ENCODE measurements around the gene PPM1B. TPM values are rescaled to one million over a fixed set of nuclear protein-coding genes. Genes with fewer than 3 reads are reported as not detected.
"Not testable (repeated sequence)": the region's sequence is repeated elsewhere in the genome, so short reads cannot be mapped to it uniquely, and the experiment has no call there.

The PPM1B gene
- total RNA-seq, 1 experiment from 2014 or later, result 49.1 TPM

DNA sequence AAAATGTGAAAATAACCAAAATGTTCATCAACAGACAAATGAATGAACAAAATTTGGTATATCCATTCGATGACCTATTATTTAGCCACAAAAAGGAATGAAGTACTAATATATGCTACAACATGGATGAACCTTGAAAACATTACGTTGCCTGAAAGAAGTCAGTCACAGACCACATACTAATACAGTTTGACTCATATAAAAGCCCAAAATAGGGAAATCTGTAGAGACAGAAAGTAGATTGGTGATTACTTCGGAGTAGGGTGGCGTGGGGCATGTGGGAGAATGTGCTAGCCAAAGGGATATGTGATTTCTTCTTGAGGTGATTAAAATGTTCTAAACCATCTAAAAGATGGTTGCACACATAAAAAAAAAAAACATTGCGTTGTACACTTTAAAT lies 44.2 kb upstream of the PPM1B start:
- POLR2A ChIA-PET, result no interaction called here

DNA sequence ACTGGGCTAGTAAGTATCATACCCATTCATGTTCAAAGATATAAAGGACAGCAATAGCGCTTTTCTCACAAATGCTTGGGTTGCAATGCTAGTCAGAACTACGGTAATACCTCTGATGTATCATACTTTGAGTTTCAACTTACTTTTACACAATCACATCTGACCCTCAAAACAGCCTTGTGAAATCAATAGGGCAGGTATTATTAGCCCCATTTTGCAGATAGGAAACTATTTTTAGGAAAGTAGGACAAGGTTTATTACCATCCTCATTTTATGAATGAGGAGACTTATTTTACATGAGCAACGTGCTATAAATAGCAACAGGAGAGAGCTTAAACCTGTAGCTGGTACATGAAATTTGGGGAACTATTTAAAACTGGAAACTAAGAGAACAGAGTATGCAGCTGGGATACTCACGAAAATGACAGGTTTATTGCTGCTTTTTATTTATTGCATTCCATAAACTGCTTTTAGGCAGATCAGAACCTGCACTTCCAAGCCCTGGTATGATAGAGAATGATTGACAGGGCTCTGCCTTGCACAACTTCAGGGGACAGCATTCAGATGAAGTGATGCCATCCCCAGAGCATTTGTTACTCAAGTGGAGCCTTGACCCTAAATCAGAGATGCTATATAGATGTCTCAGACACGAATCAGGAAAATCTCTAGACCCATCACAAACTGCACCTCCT lies 42.4 kb upstream of the PPM1B start:
- CTCF ChIA-PET, result no interaction called here
- BruUV-seq (replicated peaks), result no TSS peak

More for the DNA sequence above, 44.2 kb upstream of the PPM1B start:
- TF ChIP-seq, protein P1, sequence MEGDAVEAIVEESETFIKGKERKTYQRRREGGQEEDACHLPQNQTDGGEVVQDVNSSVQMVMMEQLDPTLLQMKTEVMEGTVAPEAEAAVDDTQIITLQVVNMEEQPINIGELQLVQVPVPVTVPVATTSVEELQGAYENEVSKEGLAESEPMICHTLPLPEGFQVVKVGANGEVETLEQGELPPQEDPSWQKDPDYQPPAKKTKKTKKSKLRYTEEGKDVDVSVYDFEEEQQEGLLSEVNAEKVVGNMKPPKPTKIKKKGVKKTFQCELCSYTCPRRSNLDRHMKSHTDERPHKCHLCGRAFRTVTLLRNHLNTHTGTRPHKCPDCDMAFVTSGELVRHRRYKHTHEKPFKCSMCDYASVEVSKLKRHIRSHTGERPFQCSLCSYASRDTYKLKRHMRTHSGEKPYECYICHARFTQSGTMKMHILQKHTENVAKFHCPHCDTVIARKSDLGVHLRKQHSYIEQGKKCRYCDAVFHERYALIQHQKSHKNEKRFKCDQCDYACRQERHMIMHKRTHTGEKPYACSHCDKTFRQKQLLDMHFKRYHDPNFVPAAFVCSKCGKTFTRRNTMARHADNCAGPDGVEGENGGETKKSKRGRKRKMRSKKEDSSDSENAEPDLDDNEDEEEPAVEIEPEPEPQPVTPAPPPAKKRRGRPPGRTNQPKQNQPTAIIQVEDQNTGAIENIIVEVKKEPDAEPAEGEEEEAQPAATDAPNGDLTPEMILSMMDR (IDR thresholded peaks at IDR 0.05; ENCODE audit: unreplicated experiment), result no peak
- H3K4me3 Mint-ChIP-seq (ENCODE audit: unreplicated experiment), result no peak overlapping the region
- H3K27ac Mint-ChIP-seq (ENCODE audit: low read depth, unreplicated experiment), result no peak overlapping the region
- no TSS peak for BruUV-seq (replicated peaks)
- H3K27me3 Mint-ChIP-seq (ENCODE audit: insufficient read depth, unreplicated experiment), result no peaks in the 10 kb centered on the region
- H3K36me3 Mint-ChIP-seq (ENCODE audit: insufficient read depth, unreplicated experiment), result no peaks in the 10 kb centered on the region
- no peak for DNase-seq (ENCODE audit: unreplicated experiment)
- intact Hi-C loops (cut with micrococcal nuclease), result no loop called here
- no peaks in the 10 kb centered on the region for H3K9me3 Mint-ChIP-seq (ENCODE audit: unreplicated experiment)
- no peaks in the 10 kb centered on the region for H3K4me1 Mint-ChIP-seq (ENCODE audit: insufficient read depth, unreplicated experiment)
- CTCF ChIA-PET, result no interaction called here

DNA sequence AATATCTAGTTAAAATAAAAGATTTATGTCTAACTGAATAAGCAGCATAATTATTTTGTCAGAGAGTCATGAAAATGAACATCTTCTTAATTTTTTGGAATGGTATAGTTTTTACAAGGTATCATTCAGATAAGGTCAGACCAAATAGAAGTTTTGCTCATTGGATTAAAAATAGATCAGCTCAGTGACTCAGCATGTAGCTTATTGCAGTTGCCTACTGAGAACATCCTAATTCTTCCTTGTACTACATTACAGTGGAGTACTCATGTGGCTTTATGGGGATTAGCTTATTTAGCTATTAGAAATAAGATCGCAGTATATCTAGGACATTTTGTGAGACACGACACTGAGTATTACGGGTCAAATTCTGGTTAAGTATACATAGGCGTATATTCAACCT lies 38.2 kb upstream of the PPM1B start:
- POLR2A ChIA-PET, result interaction anchor here (0.6 to 1.6 kb wide), 5 partner anchors 13 to 38 kb away, joined by 3 to 4 read pairs (median 3); partner anchors contain the start of gene PPM1B
- TF ChIP-seq, protein P1 (IDR thresholded peaks at IDR 0.05; ENCODE audit: unreplicated experiment), result no peak
- H3K4me3 Mint-ChIP-seq (ENCODE audit: unreplicated experiment), result no peak overlapping the region
- peak; percentile 14 for DNase-seq (ENCODE audit: unreplicated experiment)
- no peaks in the 10 kb centered on the region for H3K27me3 Mint-ChIP-seq (ENCODE audit: insufficient read depth, unreplicated experiment)
- no peaks in the 10 kb centered on the region for H3K36me3 Mint-ChIP-seq (ENCODE audit: insufficient read depth, unreplicated experiment)
- H3K9me3 Mint-ChIP-seq (ENCODE audit: unreplicated experiment), result no peaks in the 10 kb centered on the region
- no TSS peak for BruUV-seq (replicated peaks)
- no peak overlapping the region for H3K27ac Mint-ChIP-seq (ENCODE audit: low read depth, unreplicated experiment)
- intact Hi-C loops (cut with micrococcal nuclease), result no loop called here
- H3K4me1 Mint-ChIP-seq (ENCODE audit: insufficient read depth, unreplicated experiment), result peaks cover 5% of the 10 kb centered on the region
- CTCF ChIA-PET, result no interaction called here

More for the DNA sequence above, 42.4 kb upstream of the PPM1B start:
- Mint-ChIP-seq H3K27ac (ENCODE audit: low read depth, unreplicated experiment) (no peak overlapping the region), H3K36me3 (ENCODE audit: insufficient read depth, unreplicated experiment) (no peaks in the 10 kb centered on the region), H3K4me1 (ENCODE audit: insufficient read depth, unreplicated experiment) (peaks cover 5% of the 10 kb centered on the region), H3K4me3 (ENCODE audit: unreplicated experiment) (no peak overlapping the region), H3K27me3 (ENCODE audit: insufficient read depth, unreplicated experiment) (no peaks in the 10 kb centered on the region), H3K9me3 (ENCODE audit: unreplicated experiment) (no peaks in the 10 kb centered on the region)
- intact Hi-C loops (cut with micrococcal nuclease), result no loop called here
- peak; percentile 41 for DNase-seq (ENCODE audit: unreplicated experiment)
- POLR2A ChIA-PET, result interaction anchor here (0.6 to 1.3 kb wide), 3 partner anchors 11 to 266 kb away, joined by 3 to 5 read pairs (median 3); no protein-coding TSS in a partner anchor
- TF ChIP-seq, protein P1 (IDR thresholded peaks at IDR 0.05; ENCODE audit: unreplicated experiment), result no peak

DNA sequence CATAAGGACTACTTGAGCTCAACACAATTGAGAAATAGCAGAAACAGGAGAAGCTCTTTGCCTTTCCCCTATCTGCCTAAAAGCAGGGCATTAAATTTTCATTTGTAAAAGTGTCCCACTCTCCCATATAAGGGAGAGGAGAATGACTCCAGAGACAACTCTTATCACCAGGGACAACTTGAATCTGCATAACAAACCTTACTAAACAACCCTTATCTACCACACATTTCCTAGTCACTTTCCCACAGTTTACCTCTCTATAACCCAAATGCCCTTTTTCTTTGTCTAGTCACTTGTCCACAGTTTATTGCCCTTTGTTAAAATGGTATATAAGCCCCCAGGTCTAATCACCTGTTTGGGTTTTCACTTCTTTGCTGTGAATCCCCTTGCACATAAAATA lies 37.5 kb upstream of the PPM1B start:
- POLR2A ChIA-PET, result interaction anchor here (0.6 to 1.6 kb wide), 4 partner anchors 13 to 37 kb away, joined by 3 to 4 read pairs (median 3); partner anchors contain the start of gene PPM1B
- CTCF ChIA-PET, result no interaction called here
- Mint-ChIP-seq H3K4me3 (ENCODE audit: unreplicated experiment) (no peak overlapping the region), H3K4me1 (ENCODE audit: insufficient read depth, unreplicated experiment) (peaks cover 5% of the 10 kb centered on the region), H3K9me3 (ENCODE audit: unreplicated experiment) (no peaks in the 10 kb centered on the region), H3K27me3 (ENCODE audit: insufficient read depth, unreplicated experiment) (no peaks in the 10 kb centered on the region), H3K36me3 (ENCODE audit: insufficient read depth, unreplicated experiment) (no peaks in the 10 kb centered on the region), H3K27ac (ENCODE audit: low read depth, unreplicated experiment) (no peak overlapping the region)
- TF ChIP-seq, protein P1 (IDR thresholded peaks at IDR 0.05; ENCODE audit: unreplicated experiment), result no peak
- no peak for DNase-seq (ENCODE audit: unreplicated experiment)
- BruUV-seq (replicated peaks), result no TSS peak
- intact Hi-C loops (cut with micrococcal nuclease), result no loop called here

DNA sequence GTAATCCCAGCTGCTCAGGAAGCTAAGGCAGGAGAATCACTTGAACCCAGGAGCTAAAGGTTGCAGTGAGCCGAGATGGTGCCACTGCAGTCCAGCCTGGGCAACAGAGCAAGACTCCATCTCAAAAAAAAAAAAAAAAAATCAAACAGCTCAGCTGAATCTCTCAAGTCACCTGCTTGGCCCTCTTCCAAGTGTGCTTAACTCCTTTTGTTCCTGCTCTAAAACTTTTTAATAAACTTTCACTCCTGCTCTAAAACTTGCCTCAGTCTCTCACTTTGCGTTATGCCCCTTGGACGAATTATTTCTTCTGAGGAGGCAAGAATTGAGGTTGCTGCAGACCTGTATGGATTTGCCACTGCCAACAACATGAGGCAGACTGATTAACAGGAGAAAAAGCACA lies 35.1 kb upstream of the PPM1B start:
- CTCF ChIA-PET, result interaction anchor here (0.6 to 0.8 kb wide), 2 partner anchors 9 to 572 kb away, joined by 3 read pairs; no protein-coding TSS in a partner anchor
- POLR2A ChIA-PET; H3K4me1 Mint-ChIP-seq (ENCODE audit: insufficient read depth, unreplicated experiment); H3K9me3 Mint-ChIP-seq (ENCODE audit: unreplicated experiment); intact Hi-C loops (cut with micrococcal nuclease); H3K36me3 Mint-ChIP-seq (ENCODE audit: insufficient read depth, unreplicated experiment); BruUV-seq (replicated peaks); H3K27me3 Mint-ChIP-seq (ENCODE audit: insufficient read depth, unreplicated experiment); DNase-seq (ENCODE audit: unreplicated experiment); H3K4me3 Mint-ChIP-seq (ENCODE audit: unreplicated experiment); H3K27ac Mint-ChIP-seq (ENCODE audit: low read depth, unreplicated experiment): not testable (repeated sequence)

Measured in MCF 10A (cell line).